WTC11 (cell line): ENCODE results near the gene NEDD9.

Experiments used
- AFF4 ChIP-seq: sonication (generic); formaldehyde crosslinking; IDR thresholded peaks from 2 replicates; pipeline ENCODE4 v1.8.1; 2023; ENCODE audit warnings: mild to moderate bottlenecking, missing genetic modification reagents, borderline replicate concordance
- CTCF ChIP-seq: fragments of 200-600 bp; IDR thresholded peaks from 2 replicates; pipeline ENCODE4 v1.8.0; 2022; ENCODE audit warnings: antibody characterized with exemption
- GABPB1 ChIP-seq: sonication (generic); formaldehyde crosslinking; IDR thresholded peaks from 2 replicates; pipeline ENCODE4 v1.8.1; 2023; ENCODE audit warnings: mild to moderate bottlenecking, missing genetic modification reagents
- IRF1 ChIP-seq: sonication (generic); formaldehyde crosslinking; IDR thresholded peaks from 2 replicates; pipeline ENCODE4 v1.8.0; 2023; ENCODE audit warnings: missing genetic modification reagents
- IRF2 ChIP-seq: sonication (generic); formaldehyde crosslinking; IDR thresholded peaks from 2 replicates; pipeline ENCODE4 v1.8.0; 2022; ENCODE audit warnings: low read depth, missing genetic modification reagents, borderline replicate concordance
- JUN ChIP-seq: sonication (generic); formaldehyde crosslinking; IDR thresholded peaks from 2 replicates; pipeline ENCODE4 v1.8.0; 2023; ENCODE audit warnings: mild to moderate bottlenecking, missing genetic modification reagents
- MAX ChIP-seq: sonication (generic); formaldehyde crosslinking; IDR thresholded peaks from 2 replicates; pipeline ENCODE4 v1.8.0; 2022; ENCODE audit warnings: mild to moderate bottlenecking, missing genetic modification reagents
- MYBL2 ChIP-seq: sonication (generic); formaldehyde crosslinking; IDR thresholded peaks from 2 replicates; pipeline ENCODE4 v1.8.1; 2023; ENCODE audit warnings: mild to moderate bottlenecking, moderate library complexity, missing genetic modification reagents
- NR3C1 ChIP-seq: sonication (generic); formaldehyde crosslinking; conservative IDR thresholded peaks from 2 replicates; pipeline ENCODE4 v1.8.1; 2023; ENCODE audit warnings: low read depth, mild to moderate bottlenecking, missing genetic modification reagents
- PRRX2 ChIP-seq: fragments of 250-450 bp; sonication (Bioruptor Pico); IDR thresholded peaks from 2 replicates; pipeline ENCODE4 v1.8.0; 2021; ENCODE audit warnings: mild to moderate bottlenecking
- SMAD3 ChIP-seq: sonication (generic); formaldehyde crosslinking; IDR thresholded peaks from 2 replicates; pipeline ENCODE4 v1.8.0; 2022; ENCODE audit warnings: missing genetic modification reagents, mild to moderate bottlenecking, borderline replicate concordance
- SMAD4 ChIP-seq: sonication (generic); formaldehyde crosslinking; IDR thresholded peaks from 2 replicates; pipeline ENCODE4 v1.8.0; 2022; ENCODE audit warnings: mild to moderate bottlenecking, missing genetic modification reagents
- USF2 ChIP-seq: sonication (generic); formaldehyde crosslinking; IDR thresholded peaks from 2 replicates; pipeline ENCODE4 v1.8.1; 2023; ENCODE audit warnings: mild to moderate bottlenecking, missing genetic modification reagents, moderate library complexity

GRCh38 chr6:11143394-11144371, 88.8 kb downstream of the NEDD9 start:
- TF ChIP-seq IRF1 (CRISPR knock-in tag) (no peak), SMAD3 (no peak), NR3C1 (no peak), USF2 (CRISPR knock-in tag) (no peak), CTCF (no peak), JUN (CRISPR knock-in tag) (no peak), MAX (CRISPR knock-in tag) (no peak), MYBL2 (no peak), PRRX2 (CRISPR knock-in tag) (no peak), IRF2 (CRISPR knock-in tag) (no peak), GABPB1 (CRISPR knock-in tag) (peak; percentile 87), SMAD4 (no peak), AFF4 (no peak)
